WTC11 (cell line): ENCODE measurements around the gene ZYG11B. TPM values are rescaled to one million over a fixed set of nuclear protein-coding genes. Genes with fewer than 3 reads are reported as not detected.

Experiments
- ATF1 ChIP-seq: sonication (generic); formaldehyde crosslinking; IDR thresholded peaks from 2 replicates; pipeline ENCODE4 v1.8.1; 2023; ENCODE audit warnings: mild to moderate bottlenecking, moderate library complexity, missing genetic modification reagents
- CBFB ChIP-seq: sonication (generic); formaldehyde crosslinking; IDR thresholded peaks from 2 replicates; pipeline ENCODE4 v1.8.1; 2022; ENCODE audit warnings: mild to moderate bottlenecking, low read depth, missing genetic modification reagents
- CREM ChIP-seq: sonication (generic); formaldehyde crosslinking; IDR thresholded peaks from 2 replicates; pipeline ENCODE4 v1.8.1; 2022; ENCODE audit warnings: mild to moderate bottlenecking, missing genetic modification reagents, moderate library complexity
- ELF4 ChIP-seq: sonication (generic); formaldehyde crosslinking; IDR thresholded peaks from 2 replicates; pipeline ENCODE4 v1.8.1; 2022; ENCODE audit warnings: low read depth, mild to moderate bottlenecking, moderate library complexity, missing genetic modification reagents
- FOXK1 ChIP-seq: sonication (generic); formaldehyde crosslinking; IDR thresholded peaks from 2 replicates; pipeline ENCODE4 v1.8.0; 2022; ENCODE audit warnings: mild to moderate bottlenecking, moderate library complexity, missing genetic modification reagents
- GABPB1 ChIP-seq: sonication (generic); formaldehyde crosslinking; IDR thresholded peaks from 2 replicates; pipeline ENCODE4 v1.8.1; 2023; ENCODE audit warnings: mild to moderate bottlenecking, missing genetic modification reagents
- IRF2 ChIP-seq: sonication (generic); formaldehyde crosslinking; IDR thresholded peaks from 2 replicates; pipeline ENCODE4 v1.8.0; 2022; ENCODE audit warnings: low read depth, missing genetic modification reagents, borderline replicate concordance
- JAZF1 ChIP-seq: fragments of 250-450 bp; sonication (Bioruptor Pico); IDR thresholded peaks from 2 replicates; pipeline ENCODE4 v1.9.0; 2021; ENCODE audit warnings: moderate library complexity, mild to moderate bottlenecking, inconsistent platforms
- MYBL2 ChIP-seq: sonication (generic); formaldehyde crosslinking; IDR thresholded peaks from 2 replicates; pipeline ENCODE4 v1.8.1; 2023; ENCODE audit warnings: mild to moderate bottlenecking, moderate library complexity, missing genetic modification reagents
- RELA ChIP-seq: sonication (generic); formaldehyde crosslinking; IDR thresholded peaks from 2 replicates; pipeline ENCODE4 v1.8.1; 2022; ENCODE audit warnings: missing genetic modification reagents, mild to moderate bottlenecking, borderline replicate concordance
- RORB ChIP-seq: fragments of 250-450 bp; sonication (Bioruptor Pico); IDR thresholded peaks from 2 replicates; pipeline ENCODE4 v1.9.0; 2021; ENCODE audit warnings: mild to moderate bottlenecking
- SOX15 ChIP-seq: fragments of 250-450 bp; sonication (Bioruptor Pico); IDR thresholded peaks from 2 replicates; pipeline ENCODE4 v1.9.0; 2021; ENCODE audit warnings: mild to moderate bottlenecking
- SP1 ChIP-seq: sonication (generic); formaldehyde crosslinking; conservative IDR thresholded peaks from 2 replicates; pipeline ENCODE4 v1.8.1; 2022; ENCODE audit warnings: missing genetic modification reagents
- TCF7 ChIP-seq: sonication (generic); formaldehyde crosslinking; IDR thresholded peaks from 2 replicates; pipeline ENCODE4 v1.8.0; 2022; ENCODE audit warnings: mild to moderate bottlenecking, low read depth, missing genetic modification reagents, moderate library complexity
- TEAD1 ChIP-seq: sonication (generic); formaldehyde crosslinking; IDR thresholded peaks from 2 replicates; pipeline ENCODE4 v1.8.0; 2022; ENCODE audit warnings: mild to moderate bottlenecking, missing genetic modification reagents
- total RNA-seq: library from RNA; stranded (reverse); gene quantifications from 3 replicates; pipeline ENCODE4 v1.2.3, GENCODE V29; 2021
- TF ChIP-seq, protein P1 (sequence below): sonication (generic); formaldehyde crosslinking; IDR thresholded peaks from 2 replicates; pipeline ENCODE4 v1.8.0; 2023; ENCODE audit warnings: missing genetic modification reagents, mild to moderate bottlenecking, borderline replicate concordance
- TF ChIP-seq, protein P2 (sequence below): sonication (generic); formaldehyde crosslinking; conservative IDR thresholded peaks from 2 replicates; pipeline ENCODE4 v1.8.1; 2023; ENCODE audit warnings: mild to moderate bottlenecking, low read depth, missing genetic modification reagents, moderate library complexity
- TF ChIP-seq, protein P3 (sequence below): sonication (generic); formaldehyde crosslinking; IDR thresholded peaks from 2 replicates; pipeline ENCODE4 v1.8.0; 2023; ENCODE audit warnings: mild to moderate bottlenecking, missing genetic modification reagents
- TF ChIP-seq, protein P4 (sequence below): fragments of 250-450 bp; sonication (Bioruptor Pico); conservative IDR thresholded peaks from 2 replicates; pipeline ENCODE4 v1.9.0; 2021; ENCODE audit warnings: mild to moderate bottlenecking
- TF ChIP-seq, protein P5 (sequence below): fragments of 250-450 bp; sonication (Bioruptor Pico); IDR thresholded peaks from 2 replicates; pipeline ENCODE4 v1.9.0; 2021; ENCODE audit warnings: mild to moderate bottlenecking, borderline replicate concordance
- TF ChIP-seq, protein P6 (sequence below): sonication (generic); formaldehyde crosslinking; IDR thresholded peaks from 2 replicates; pipeline ENCODE4 v1.8.1; 2022; ENCODE audit warnings: low read depth, missing genetic modification reagents, borderline replicate concordance

Gene ZYG11B
- total RNA-seq, 1 experiment from 2014 or later, result 19.2 TPM

DNA sequence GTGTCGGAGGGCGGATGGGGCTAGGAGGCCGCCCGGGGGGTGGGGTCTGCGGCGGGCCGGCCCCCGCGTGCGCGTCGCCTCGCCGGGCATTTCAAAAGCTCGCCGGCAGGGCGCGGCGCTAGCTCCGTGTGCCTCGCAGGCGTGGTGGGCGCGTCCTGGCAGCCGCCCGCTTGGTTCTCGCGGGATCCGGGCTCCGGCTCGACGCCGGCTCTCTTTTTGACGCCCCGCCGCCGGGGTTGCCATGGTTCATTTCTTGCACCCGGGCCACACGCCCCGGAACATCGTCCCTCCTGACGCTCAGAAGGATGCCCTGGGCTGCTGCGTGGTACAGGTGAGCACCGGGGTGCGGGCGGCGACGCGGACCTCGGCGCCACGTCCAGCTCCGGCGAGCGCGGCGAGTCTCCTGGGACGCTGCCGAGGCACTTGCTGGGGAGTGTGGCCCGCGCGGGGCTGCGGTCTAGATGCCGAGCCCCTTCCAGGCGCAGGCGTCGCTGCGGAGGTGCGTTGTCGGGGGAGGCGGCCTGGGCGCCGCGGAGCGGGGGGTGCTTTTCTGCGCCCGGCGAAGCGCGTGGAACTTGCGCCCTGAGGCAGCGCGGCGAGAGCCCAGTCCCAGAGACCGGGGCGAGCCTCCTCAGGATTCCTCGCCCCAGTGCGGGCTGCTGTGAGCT, 116.5 kb downstream of the ZYG11B start, which contains the start of gene ZYG11A (continued):
- TF ChIP-seq, protein P1, sequence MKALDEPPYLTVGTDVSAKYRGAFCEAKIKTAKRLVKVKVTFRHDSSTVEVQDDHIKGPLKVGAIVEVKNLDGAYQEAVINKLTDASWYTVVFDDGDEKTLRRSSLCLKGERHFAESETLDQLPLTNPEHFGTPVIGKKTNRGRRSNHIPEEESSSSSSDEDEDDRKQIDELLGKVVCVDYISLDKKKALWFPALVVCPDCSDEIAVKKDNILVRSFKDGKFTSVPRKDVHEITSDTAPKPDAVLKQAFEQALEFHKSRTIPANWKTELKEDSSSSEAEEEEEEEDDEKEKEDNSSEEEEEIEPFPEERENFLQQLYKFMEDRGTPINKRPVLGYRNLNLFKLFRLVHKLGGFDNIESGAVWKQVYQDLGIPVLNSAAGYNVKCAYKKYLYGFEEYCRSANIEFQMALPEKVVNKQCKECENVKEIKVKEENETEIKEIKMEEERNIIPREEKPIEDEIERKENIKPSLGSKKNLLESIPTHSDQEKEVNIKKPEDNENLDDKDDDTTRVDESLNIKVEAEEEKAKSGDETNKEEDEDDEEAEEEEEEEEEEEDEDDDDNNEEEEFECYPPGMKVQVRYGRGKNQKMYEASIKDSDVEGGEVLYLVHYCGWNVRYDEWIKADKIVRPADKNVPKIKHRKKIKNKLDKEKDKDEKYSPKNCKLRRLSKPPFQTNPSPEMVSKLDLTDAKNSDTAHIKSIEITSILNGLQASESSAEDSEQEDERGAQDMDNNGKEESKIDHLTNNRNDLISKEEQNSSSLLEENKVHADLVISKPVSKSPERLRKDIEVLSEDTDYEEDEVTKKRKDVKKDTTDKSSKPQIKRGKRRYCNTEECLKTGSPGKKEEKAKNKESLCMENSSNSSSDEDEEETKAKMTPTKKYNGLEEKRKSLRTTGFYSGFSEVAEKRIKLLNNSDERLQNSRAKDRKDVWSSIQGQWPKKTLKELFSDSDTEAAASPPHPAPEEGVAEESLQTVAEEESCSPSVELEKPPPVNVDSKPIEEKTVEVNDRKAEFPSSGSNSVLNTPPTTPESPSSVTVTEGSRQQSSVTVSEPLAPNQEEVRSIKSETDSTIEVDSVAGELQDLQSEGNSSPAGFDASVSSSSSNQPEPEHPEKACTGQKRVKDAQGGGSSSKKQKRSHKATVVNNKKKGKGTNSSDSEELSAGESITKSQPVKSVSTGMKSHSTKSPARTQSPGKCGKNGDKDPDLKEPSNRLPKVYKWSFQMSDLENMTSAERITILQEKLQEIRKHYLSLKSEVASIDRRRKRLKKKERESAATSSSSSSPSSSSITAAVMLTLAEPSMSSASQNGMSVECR (CRISPR knock-in tag), result peak; percentile 81; the same call in 1 of the 2 replicates
- no peak for TF ChIP-seq CBFB (CRISPR knock-in tag)
- peak; percentile 92 for TF ChIP-seq TEAD1
- TF ChIP-seq GABPB1 (CRISPR knock-in tag), result no peak
- TF ChIP-seq MYBL2, result peak; percentile 91
- TF ChIP-seq, protein P2, sequence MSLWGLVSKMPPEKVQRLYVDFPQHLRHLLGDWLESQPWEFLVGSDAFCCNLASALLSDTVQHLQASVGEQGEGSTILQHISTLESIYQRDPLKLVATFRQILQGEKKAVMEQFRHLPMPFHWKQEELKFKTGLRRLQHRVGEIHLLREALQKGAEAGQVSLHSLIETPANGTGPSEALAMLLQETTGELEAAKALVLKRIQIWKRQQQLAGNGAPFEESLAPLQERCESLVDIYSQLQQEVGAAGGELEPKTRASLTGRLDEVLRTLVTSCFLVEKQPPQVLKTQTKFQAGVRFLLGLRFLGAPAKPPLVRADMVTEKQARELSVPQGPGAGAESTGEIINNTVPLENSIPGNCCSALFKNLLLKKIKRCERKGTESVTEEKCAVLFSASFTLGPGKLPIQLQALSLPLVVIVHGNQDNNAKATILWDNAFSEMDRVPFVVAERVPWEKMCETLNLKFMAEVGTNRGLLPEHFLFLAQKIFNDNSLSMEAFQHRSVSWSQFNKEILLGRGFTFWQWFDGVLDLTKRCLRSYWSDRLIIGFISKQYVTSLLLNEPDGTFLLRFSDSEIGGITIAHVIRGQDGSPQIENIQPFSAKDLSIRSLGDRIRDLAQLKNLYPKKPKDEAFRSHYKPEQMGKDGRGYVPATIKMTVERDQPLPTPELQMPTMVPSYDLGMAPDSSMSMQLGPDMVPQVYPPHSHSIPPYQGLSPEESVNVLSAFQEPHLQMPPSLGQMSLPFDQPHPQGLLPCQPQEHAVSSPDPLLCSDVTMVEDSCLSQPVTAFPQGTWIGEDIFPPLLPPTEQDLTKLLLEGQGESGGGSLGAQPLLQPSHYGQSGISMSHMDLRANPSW (CRISPR knock-in tag), result no peak
- TF ChIP-seq RELA (CRISPR knock-in tag), result peak; percentile 96; the same call in 1 of the 2 replicates
- TF ChIP-seq RORB, result no peak
- TF ChIP-seq, protein P3, sequence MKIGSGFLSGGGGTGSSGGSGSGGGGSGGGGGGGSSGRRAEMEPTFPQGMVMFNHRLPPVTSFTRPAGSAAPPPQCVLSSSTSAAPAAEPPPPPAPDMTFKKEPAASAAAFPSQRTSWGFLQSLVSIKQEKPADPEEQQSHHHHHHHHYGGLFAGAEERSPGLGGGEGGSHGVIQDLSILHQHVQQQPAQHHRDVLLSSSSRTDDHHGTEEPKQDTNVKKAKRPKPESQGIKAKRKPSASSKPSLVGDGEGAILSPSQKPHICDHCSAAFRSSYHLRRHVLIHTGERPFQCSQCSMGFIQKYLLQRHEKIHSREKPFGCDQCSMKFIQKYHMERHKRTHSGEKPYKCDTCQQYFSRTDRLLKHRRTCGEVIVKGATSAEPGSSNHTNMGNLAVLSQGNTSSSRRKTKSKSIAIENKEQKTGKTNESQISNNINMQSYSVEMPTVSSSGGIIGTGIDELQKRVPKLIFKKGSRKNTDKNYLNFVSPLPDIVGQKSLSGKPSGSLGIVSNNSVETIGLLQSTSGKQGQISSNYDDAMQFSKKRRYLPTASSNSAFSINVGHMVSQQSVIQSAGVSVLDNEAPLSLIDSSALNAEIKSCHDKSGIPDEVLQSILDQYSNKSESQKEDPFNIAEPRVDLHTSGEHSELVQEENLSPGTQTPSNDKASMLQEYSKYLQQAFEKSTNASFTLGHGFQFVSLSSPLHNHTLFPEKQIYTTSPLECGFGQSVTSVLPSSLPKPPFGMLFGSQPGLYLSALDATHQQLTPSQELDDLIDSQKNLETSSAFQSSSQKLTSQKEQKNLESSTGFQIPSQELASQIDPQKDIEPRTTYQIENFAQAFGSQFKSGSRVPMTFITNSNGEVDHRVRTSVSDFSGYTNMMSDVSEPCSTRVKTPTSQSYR (CRISPR knock-in tag), result peak; percentile 84
- TF ChIP-seq SOX15 (CRISPR knock-in tag), result no peak
- peak; percentile 80 for TF ChIP-seq CREM (CRISPR knock-in tag)
- TF ChIP-seq JAZF1 (CRISPR knock-in tag), result no peak
- TF ChIP-seq ATF1, result peak; percentile 92
- peak; percentile 86; the same call in 1 of the 2 replicates for TF ChIP-seq ELF4 (CRISPR knock-in tag)
- TF ChIP-seq, protein P4, sequence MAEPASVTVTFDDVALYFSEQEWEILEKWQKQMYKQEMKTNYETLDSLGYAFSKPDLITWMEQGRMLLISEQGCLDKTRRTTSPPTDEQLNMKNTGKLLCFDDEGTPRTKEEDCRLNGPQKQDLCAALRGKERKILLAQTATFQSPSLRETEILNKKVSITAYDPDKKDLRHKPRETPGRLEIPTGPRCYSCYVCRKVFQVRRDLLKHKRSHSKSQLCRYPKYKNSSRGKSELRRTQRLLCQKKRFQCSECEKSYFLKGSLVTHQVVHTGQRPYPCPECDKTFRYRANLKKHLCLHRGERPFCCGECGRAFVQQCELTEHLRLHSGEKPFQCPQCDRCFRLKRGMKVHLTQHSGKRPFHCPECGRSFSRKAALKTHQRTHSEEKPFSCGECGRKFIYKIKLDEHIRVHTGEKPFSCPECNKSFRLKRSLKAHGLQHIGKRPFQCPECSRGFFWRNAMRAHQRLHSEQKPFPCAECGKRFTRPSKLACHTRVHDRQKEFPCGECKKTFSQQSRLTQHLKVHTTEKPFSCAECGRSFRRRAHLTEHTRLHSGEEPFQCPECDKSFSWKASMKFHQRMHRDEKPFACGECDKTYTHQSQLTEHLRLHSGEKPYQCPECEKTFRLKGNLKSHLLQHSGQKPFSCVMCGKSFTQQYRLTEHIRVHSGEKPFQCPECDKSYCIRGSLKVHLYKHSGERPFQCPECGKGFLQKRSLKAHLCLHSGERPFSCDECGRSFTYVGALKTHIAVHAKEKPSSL (CRISPR knock-in tag), result no peak
- TF ChIP-seq IRF2 (CRISPR knock-in tag), result no peak
- TF ChIP-seq, protein P5, sequence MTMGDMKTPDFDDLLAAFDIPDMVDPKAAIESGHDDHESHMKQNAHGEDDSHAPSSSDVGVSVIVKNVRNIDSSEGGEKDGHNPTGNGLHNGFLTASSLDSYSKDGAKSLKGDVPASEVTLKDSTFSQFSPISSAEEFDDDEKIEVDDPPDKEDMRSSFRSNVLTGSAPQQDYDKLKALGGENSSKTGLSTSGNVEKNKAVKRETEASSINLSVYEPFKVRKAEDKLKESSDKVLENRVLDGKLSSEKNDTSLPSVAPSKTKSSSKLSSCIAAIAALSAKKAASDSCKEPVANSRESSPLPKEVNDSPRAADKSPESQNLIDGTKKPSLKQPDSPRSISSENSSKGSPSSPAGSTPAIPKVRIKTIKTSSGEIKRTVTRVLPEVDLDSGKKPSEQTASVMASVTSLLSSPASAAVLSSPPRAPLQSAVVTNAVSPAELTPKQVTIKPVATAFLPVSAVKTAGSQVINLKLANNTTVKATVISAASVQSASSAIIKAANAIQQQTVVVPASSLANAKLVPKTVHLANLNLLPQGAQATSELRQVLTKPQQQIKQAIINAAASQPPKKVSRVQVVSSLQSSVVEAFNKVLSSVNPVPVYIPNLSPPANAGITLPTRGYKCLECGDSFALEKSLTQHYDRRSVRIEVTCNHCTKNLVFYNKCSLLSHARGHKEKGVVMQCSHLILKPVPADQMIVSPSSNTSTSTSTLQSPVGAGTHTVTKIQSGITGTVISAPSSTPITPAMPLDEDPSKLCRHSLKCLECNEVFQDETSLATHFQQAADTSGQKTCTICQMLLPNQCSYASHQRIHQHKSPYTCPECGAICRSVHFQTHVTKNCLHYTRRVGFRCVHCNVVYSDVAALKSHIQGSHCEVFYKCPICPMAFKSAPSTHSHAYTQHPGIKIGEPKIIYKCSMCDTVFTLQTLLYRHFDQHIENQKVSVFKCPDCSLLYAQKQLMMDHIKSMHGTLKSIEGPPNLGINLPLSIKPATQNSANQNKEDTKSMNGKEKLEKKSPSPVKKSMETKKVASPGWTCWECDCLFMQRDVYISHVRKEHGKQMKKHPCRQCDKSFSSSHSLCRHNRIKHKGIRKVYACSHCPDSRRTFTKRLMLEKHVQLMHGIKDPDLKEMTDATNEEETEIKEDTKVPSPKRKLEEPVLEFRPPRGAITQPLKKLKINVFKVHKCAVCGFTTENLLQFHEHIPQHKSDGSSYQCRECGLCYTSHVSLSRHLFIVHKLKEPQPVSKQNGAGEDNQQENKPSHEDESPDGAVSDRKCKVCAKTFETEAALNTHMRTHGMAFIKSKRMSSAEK (CRISPR knock-in tag), result no peak
- peak; percentile 75 for TF ChIP-seq SP1
- TF ChIP-seq, protein P6, sequence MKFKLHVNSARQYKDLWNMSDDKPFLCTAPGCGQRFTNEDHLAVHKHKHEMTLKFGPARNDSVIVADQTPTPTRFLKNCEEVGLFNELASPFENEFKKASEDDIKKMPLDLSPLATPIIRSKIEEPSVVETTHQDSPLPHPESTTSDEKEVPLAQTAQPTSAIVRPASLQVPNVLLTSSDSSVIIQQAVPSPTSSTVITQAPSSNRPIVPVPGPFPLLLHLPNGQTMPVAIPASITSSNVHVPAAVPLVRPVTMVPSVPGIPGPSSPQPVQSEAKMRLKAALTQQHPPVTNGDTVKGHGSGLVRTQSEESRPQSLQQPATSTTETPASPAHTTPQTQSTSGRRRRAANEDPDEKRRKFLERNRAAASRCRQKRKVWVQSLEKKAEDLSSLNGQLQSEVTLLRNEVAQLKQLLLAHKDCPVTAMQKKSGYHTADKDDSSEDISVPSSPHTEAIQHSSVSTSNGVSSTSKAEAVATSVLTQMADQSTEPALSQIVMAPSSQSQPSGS (CRISPR knock-in tag), result peak; percentile 69; the same call in 1 of the 2 replicates
- TF ChIP-seq FOXK1 (CRISPR knock-in tag), result peak; percentile 82
- TF ChIP-seq TCF7, result 0 out of 2 replicates have a peak, but pooled peaks have one; percentile 41
